DOHH2 (cell line): ENCODE results near the gene CARD10.

Source experiments
- EZH2phosphoT487 ChIP-seq: fragments of 200-600 bp; sonication (generic); IDR thresholded peaks from 2 replicates; pipeline ENCODE4 v1.6.1; 2017; ENCODE audit warnings: borderline replicate concordance, mild to moderate bottlenecking, antibody characterized with exemption, low read length, moderate library complexity, mixed read lengths
- TF ChIP-seq, protein P1 (sequence below): fragments of 200-600 bp; sonication (generic); IDR thresholded peaks from one replicate; pipeline ENCODE4 v1.5.1; 2014; ENCODE audit warnings: antibody characterized with exemption, mild to moderate bottlenecking, low read depth, low read length; ENCODE audit not compliant: poor library complexity, severe bottlenecking

DNA sequence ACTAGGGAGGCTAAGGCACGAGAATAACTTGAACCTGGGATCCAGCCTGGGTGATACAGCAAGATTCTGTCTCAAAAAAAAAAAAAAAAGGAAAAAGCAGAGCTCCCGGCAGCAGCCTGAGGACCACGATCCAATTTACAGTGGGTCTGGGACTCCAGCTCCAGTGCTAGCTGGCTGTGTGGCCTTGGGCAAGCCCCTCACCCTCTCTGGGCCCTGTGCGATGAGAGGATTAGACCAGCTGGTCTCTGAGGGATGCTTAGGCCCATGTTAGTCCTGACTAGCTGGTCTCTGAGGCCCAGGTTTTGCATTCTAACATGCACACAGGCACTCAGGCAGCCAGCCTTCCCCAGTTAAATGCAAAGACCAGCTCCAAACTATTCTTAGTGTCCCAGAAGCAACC lies 13.7 kb downstream of the CARD10 start:
- TF ChIP-seq, protein P1, sequence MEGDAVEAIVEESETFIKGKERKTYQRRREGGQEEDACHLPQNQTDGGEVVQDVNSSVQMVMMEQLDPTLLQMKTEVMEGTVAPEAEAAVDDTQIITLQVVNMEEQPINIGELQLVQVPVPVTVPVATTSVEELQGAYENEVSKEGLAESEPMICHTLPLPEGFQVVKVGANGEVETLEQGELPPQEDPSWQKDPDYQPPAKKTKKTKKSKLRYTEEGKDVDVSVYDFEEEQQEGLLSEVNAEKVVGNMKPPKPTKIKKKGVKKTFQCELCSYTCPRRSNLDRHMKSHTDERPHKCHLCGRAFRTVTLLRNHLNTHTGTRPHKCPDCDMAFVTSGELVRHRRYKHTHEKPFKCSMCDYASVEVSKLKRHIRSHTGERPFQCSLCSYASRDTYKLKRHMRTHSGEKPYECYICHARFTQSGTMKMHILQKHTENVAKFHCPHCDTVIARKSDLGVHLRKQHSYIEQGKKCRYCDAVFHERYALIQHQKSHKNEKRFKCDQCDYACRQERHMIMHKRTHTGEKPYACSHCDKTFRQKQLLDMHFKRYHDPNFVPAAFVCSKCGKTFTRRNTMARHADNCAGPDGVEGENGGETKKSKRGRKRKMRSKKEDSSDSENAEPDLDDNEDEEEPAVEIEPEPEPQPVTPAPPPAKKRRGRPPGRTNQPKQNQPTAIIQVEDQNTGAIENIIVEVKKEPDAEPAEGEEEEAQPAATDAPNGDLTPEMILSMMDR: no peak
- no peak for TF ChIP-seq EZH2phosphoT487
